Left lobe of liver (tissue), 2 donors: ENCODE results near the gene FOLR2. TPM values are rescaled to one million over a fixed set of nuclear protein-coding genes. Genes with fewer than 3 reads are reported as not detected.

Experiments
- ATAC-seq: fragments of 200-7000 bp; cut with Tn5 transposase; one replicate; pipeline ENCODE4 v1.9.1; 2020; ENCODE audit warnings: mild to moderate bottlenecking, moderate library complexity
- DNase-seq: peaks from one replicate; pipeline ENCODE4 v3.0.0-alpha.2; 2020; ENCODE audit warnings: low spot score
- total RNA-seq: library from RNA; stranded (reverse); gene quantifications from one replicate; pipeline ENCODE4 v1.2.1, GENCODE V29; 2021
- donor health status: DM: no; HTN: no; CAD: no; lungs with moderate emphysema.
- donor health status: DM: no; HTN: yes; CAD: no.

Gene FOLR2
- total RNA-seq, 1 donor from 2014 or later: 5.8 TPM

GRCh38 chr11:72239849-72240460 is 23.4 kb downstream of the FOLR2 start:
- DNase-seq: no peak
- peak; percentile 63 for ATAC-seq

- DNase-seq (no peak), ATAC-seq (peak; percentile 29)
Observed at GRCh38 chr11:72240461-72241290, 24.1 kb downstream of the FOLR2 start.

GRCh38 chr11:72241291-72241781 is 24.7 kb downstream of the FOLR2 start:
- DNase-seq: no peak
- no peak for ATAC-seq

GRCh38 chr11:72242141-72242540 is 25.5 kb downstream of the FOLR2 start:
- ATAC-seq (no peak), DNase-seq (no peak)

- DNase-seq: no peak
- ATAC-seq: no peak
Observed at GRCh38 chr11:72243173-72244059, 26.8 kb downstream of the FOLR2 start.

GRCh38 chr11:72244060-72244360 is 27.4 kb downstream of the FOLR2 start, which contains the start of gene PHOX2A:
Gene PHOX2A, minus strand, starts transcription at chr11:72244176. Its CDS starts 172 bp downstream, at chr11:72244004.
- ATAC-seq (no peak), DNase-seq (no peak)

- ATAC-seq (no peak), DNase-seq (no peak)
Observed at GRCh38 chr11:72244361-72245262, 28.0 kb downstream of the FOLR2 start.

- ATAC-seq (no peak), DNase-seq (no peak)
Observed at GRCh38 chr11:72245263-72245816, 28.7 kb downstream of the FOLR2 start.

GRCh38 chr11:72247584-72247983 is 31.0 kb downstream of the FOLR2 start:
- no peak for ATAC-seq
- DNase-seq: no peak

GRCh38 chr11:72249961-72250360 is 33.4 kb downstream of the FOLR2 start:
- ATAC-seq (no peak), DNase-seq (no peak)

- ATAC-seq (no peak), DNase-seq (no peak)
Observed at GRCh38 chr11:72250661-72251464, 34.3 kb downstream of the FOLR2 start.

- no peak for ATAC-seq
- DNase-seq: no peak
Observed at GRCh38 chr11:72251614-72252013, 35.0 kb downstream of the FOLR2 start.

- no peak for ATAC-seq
- DNase-seq: no peak
Observed at GRCh38 chr11:72253392-72253791, 36.8 kb downstream of the FOLR2 start.

- ATAC-seq (no peak), DNase-seq (no peak)
Observed at GRCh38 chr11:72254299-72254993, 37.9 kb downstream of the FOLR2 start.

- ATAC-seq (no peak), DNase-seq (no peak)
Observed at GRCh38 chr11:72257570-72257969, 41.0 kb downstream of the FOLR2 start.

- no peak for DNase-seq
- no peak for ATAC-seq
Observed at GRCh38 chr11:72259490-72259889, 42.9 kb downstream of the FOLR2 start.

GRCh38 chr11:72260574-72260973 is 44.0 kb downstream of the FOLR2 start:
- ATAC-seq: no peak
- DNase-seq: no peak

- ATAC-seq: no peak
Observed at GRCh38 chr11:72263361-72263760, 46.8 kb downstream of the FOLR2 start.

GRCh38 chr11:72265951-72266350 is 49.4 kb downstream of the FOLR2 start:
- ATAC-seq (no peak), DNase-seq (no peak)

More at GRCh38 chr11:72263361-72263760, 46.8 kb downstream of the FOLR2 start:
- no peak for DNase-seq
